ENCODE results near the gene ZNF609.

- no peak for TF ChIP-seq POLR2A (IDR thresholded peaks at IDR 0.05; ENCODE audit: low read depth, low read length)
- no peak for TF ChIP-seq POLR2AphosphoS5 (IDR thresholded peaks at IDR 0.05; ENCODE audit: low read depth, low read length)
- TF ChIP-seq TAF1 (IDR thresholded peaks at IDR 0.05; ENCODE audit: borderline replicate concordance, low read depth, low read length) = no peak
These were observed 250.5 kb downstream of the ZNF609 start for GRCh38 chr15:64710676-64711428.

Data from GM12892 (cell line).